ENCODE results near the gene SHROOM4.

Gene SHROOM4

GRCh38 chrX:50644496-50644895, 169.5 kb downstream of the SHROOM4 start:
- H2AFZ ChIP-seq (ENCODE audit: low read length) = no peak overlapping the region
- no peak overlapping the region for H3K27ac ChIP-seq (ENCODE audit: low read length)
- TF ChIP-seq EZH2phosphoT487 (IDR thresholded peaks at IDR 0.05; ENCODE audit: low read length) = no peak
- TF ChIP-seq, protein P1, sequence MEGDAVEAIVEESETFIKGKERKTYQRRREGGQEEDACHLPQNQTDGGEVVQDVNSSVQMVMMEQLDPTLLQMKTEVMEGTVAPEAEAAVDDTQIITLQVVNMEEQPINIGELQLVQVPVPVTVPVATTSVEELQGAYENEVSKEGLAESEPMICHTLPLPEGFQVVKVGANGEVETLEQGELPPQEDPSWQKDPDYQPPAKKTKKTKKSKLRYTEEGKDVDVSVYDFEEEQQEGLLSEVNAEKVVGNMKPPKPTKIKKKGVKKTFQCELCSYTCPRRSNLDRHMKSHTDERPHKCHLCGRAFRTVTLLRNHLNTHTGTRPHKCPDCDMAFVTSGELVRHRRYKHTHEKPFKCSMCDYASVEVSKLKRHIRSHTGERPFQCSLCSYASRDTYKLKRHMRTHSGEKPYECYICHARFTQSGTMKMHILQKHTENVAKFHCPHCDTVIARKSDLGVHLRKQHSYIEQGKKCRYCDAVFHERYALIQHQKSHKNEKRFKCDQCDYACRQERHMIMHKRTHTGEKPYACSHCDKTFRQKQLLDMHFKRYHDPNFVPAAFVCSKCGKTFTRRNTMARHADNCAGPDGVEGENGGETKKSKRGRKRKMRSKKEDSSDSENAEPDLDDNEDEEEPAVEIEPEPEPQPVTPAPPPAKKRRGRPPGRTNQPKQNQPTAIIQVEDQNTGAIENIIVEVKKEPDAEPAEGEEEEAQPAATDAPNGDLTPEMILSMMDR (IDR thresholded peaks at IDR 0.05; ENCODE audit: low read length) = no peak
- no peak for TF ChIP-seq EZH2 (optimal IDR thresholded peaks at IDR 0.05; ENCODE audit: low read depth, low read length)
- no peaks in the 10 kb centered on the region for H3K9me3 ChIP-seq (replicated peaks; ENCODE audit: insufficient read depth, low read length)
- no peaks in the 10 kb centered on the region for H3K4me1 ChIP-seq (ENCODE audit: low read length)
- no peaks in the 10 kb centered on the region for H3K79me2 ChIP-seq (ENCODE audit: low read length)
- no peak overlapping the region for H3K9ac ChIP-seq (ENCODE audit: low read length)
- DNase-seq = no peak
- H3K4me3 ChIP-seq (ENCODE audit: low read length) = no peak overlapping the region
- H3K27me3 ChIP-seq (replicated peaks; ENCODE audit: insufficient read depth, low read length) = no peaks in the 10 kb centered on the region
- no peaks in the 10 kb centered on the region for H4K20me1 ChIP-seq (ENCODE audit: insufficient read depth, low read length)
- no peaks in the 10 kb centered on the region for H3K36me3 ChIP-seq (replicated peaks; ENCODE audit: insufficient read depth, low read length)
- H3K9me2 ChIP-seq (replicated peaks; ENCODE audit: insufficient read depth, low read length) = no peaks in the 10 kb centered on the region
- no peak overlapping the region for H3K4me2 ChIP-seq (ENCODE audit: low read depth, low read length)
- H3F3A ChIP-seq (ENCODE audit: insufficient read depth, low read length) = no peaks in the 10 kb centered on the region

DNA sequence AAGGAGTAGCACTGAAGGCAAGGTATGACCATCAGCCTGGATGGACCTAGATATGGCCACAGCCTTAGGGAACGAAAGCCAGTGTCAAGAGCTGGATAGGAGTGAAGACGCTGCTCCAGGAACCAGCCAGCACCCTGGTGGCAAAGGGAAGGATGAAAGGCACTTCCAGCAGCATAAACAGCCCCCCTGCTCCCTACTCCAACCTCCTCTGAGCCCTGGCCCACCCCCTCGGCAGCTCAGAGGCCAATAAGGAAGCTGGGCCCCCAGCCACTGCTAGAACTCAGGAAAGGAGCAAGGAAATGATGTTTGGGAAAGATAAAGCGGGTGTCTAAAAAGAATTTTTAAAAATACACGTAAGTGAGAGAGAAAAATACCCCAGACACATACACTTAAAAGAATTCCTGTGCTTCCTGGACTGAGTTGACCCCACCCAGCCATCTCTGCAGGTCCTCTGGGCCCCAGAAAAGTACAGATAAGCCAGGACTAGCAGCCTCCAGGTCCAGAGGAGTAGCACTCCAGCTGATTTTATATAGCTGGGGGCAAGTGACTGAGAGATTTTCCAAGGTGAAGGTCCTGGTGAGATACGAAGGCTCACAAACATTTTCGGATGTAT, 170.4 kb downstream of the SHROOM4 start:
- DNase-seq = no peak
- H3K36me3 ChIP-seq (replicated peaks; ENCODE audit: insufficient read depth, low read length) = no peaks in the 10 kb centered on the region
- H3K9ac ChIP-seq (ENCODE audit: low read length) = no peak overlapping the region
- no peaks in the 10 kb centered on the region for H3F3A ChIP-seq (ENCODE audit: insufficient read depth, low read length)
- H3K27ac ChIP-seq (ENCODE audit: low read length) = no peak overlapping the region
- TF ChIP-seq, protein P1 (IDR thresholded peaks at IDR 0.05; ENCODE audit: low read length) = no peak
- TF ChIP-seq EZH2 (optimal IDR thresholded peaks at IDR 0.05; ENCODE audit: low read depth, low read length) (no peak), EZH2phosphoT487 (IDR thresholded peaks at IDR 0.05; ENCODE audit: low read length) (no peak)
- H4K20me1 ChIP-seq (ENCODE audit: insufficient read depth, low read length) = no peaks in the 10 kb centered on the region
- H3K9me2 ChIP-seq (replicated peaks; ENCODE audit: insufficient read depth, low read length) = no peaks in the 10 kb centered on the region
- H3K79me2 ChIP-seq (ENCODE audit: low read length) = no peaks in the 10 kb centered on the region
- no peaks in the 10 kb centered on the region for H3K27me3 ChIP-seq (replicated peaks; ENCODE audit: insufficient read depth, low read length)
- no peak overlapping the region for H3K4me3 ChIP-seq (ENCODE audit: low read length)
- H3K9me3 ChIP-seq (replicated peaks; ENCODE audit: insufficient read depth, low read length) = no peaks in the 10 kb centered on the region
- H2AFZ ChIP-seq (ENCODE audit: low read length) = no peak overlapping the region
- H3K4me2 ChIP-seq (ENCODE audit: low read depth, low read length) = no peak overlapping the region
- H3K4me1 ChIP-seq (ENCODE audit: low read length) = no peaks in the 10 kb centered on the region

GRCh38 chrX:50638123-50638522, 175.9 kb downstream of the SHROOM4 start:
- DNase-seq = no peak
- no peaks in the 10 kb centered on the region for H3K9me2 ChIP-seq (replicated peaks; ENCODE audit: insufficient read depth, low read length)
- H3K4me2 ChIP-seq (ENCODE audit: low read depth, low read length) = no peak overlapping the region
- H3F3A ChIP-seq (ENCODE audit: insufficient read depth, low read length) = no peaks in the 10 kb centered on the region
- no peaks in the 10 kb centered on the region for H3K79me2 ChIP-seq (ENCODE audit: low read length)
- H3K4me3 ChIP-seq (ENCODE audit: low read length) = no peak overlapping the region
- TF ChIP-seq EZH2 (optimal IDR thresholded peaks at IDR 0.05; ENCODE audit: low read depth, low read length) (no peak), EZH2phosphoT487 (IDR thresholded peaks at IDR 0.05; ENCODE audit: low read length) (no peak)
- TF ChIP-seq, protein P1 (IDR thresholded peaks at IDR 0.05; ENCODE audit: low read length) = no peak
- H3K36me3 ChIP-seq (replicated peaks; ENCODE audit: insufficient read depth, low read length) = no peaks in the 10 kb centered on the region
- H3K9ac ChIP-seq (ENCODE audit: low read length) = no peak overlapping the region
- no peaks in the 10 kb centered on the region for H4K20me1 ChIP-seq (ENCODE audit: insufficient read depth, low read length)
- no peaks in the 10 kb centered on the region for H3K27me3 ChIP-seq (replicated peaks; ENCODE audit: insufficient read depth, low read length)
- no peak overlapping the region for H2AFZ ChIP-seq (ENCODE audit: low read length)
- no peaks in the 10 kb centered on the region for H3K4me1 ChIP-seq (ENCODE audit: low read length)
- H3K27ac ChIP-seq (ENCODE audit: low read length) = no peak overlapping the region
- H3K9me3 ChIP-seq (replicated peaks; ENCODE audit: insufficient read depth, low read length) = no peaks in the 10 kb centered on the region

Measured in MM.1S (cell line).